Cardiac muscle cell (in vitro differentiated cells and primary cell): ENCODE results near the gene SLC39A11. TPM values are rescaled to one million over a fixed set of nuclear protein-coding genes. Genes with fewer than 3 reads are reported as not detected.

Experiments used
- DNase-seq, 2 donors: peaks; one replicate each; pipeline versions ENCODE4 v3.0.0 to v3.0.0-alpha.2; 2010 to 2017; ENCODE audit warnings: low read depth in 1 of 2, low spot score in 1 of 2
- H3K27ac ChIP-seq: fragments of 200-600 bp; sonication (generic); 2 replicates; pipeline ENCODE4 v1.5.1; 2016
- H3K27me3 ChIP-seq: fragments of 200-600 bp; sonication (generic); 2 replicates; pipeline ENCODE4 v1.6.0; 2016; ENCODE audit warnings: control low read depth
- H3K36me3 ChIP-seq: fragments of 200-600 bp; sonication (generic); 2 replicates; pipeline ENCODE4 v1.5.1; 2016; ENCODE audit warnings: control low read depth
- H3K4me1 ChIP-seq: fragments of 200-600 bp; sonication (generic); 2 replicates; pipeline ENCODE4 v1.8.1; 2017; ENCODE audit warnings: low read depth, mild to moderate bottlenecking, mixed run types
- H3K4me3 ChIP-seq: fragments of 200-600 bp; sonication (generic); 2 replicates; pipeline ENCODE4 v1.5.1; 2016; ENCODE audit warnings: mild to moderate bottlenecking
- H3K9me3 ChIP-seq: fragments of 200-600 bp; sonication (generic); 2 replicates; pipeline ENCODE4 v1.5.1; 2017; ENCODE audit warnings: low read depth, mild to moderate bottlenecking, control low read depth
- CTCF ChIP-seq: IDR thresholded peaks from 2 replicates; pipeline ENCODE4 v1.5.1; 2012; ENCODE audit warnings: low read depth, mild to moderate bottlenecking, low read length
- polyA plus RNA-seq: library from polyadenylated mRNA; unstranded; fragments of >200 nt; fragmentation: Nextera tagmentation; extraction: Ambion mirVana; gene quantifications from 2 replicates; pipeline ENCODE4 v1.2.1, GENCODE V29; 2016
- total RNA-seq: library from RNA; depleted of rRNA; stranded (reverse); fragments of >200 nt; gene quantifications from 2 replicates; pipeline ENCODE4 v1.2.3, GENCODE V29; 2016

The SLC39A11 gene
- total and polyA plus RNA-seq, 2 experiments from 2014 or later: 5.9 to 11.7 TPM

- no peak overlapping the region for H3K27ac ChIP-seq
- H3K9me3 ChIP-seq: no peaks in the 10 kb centered on the region
- no peak overlapping the region for H3K4me3 ChIP-seq
- H3K4me1 ChIP-seq: no peaks in the 10 kb centered on the region
- peak; percentile 96 for TF ChIP-seq CTCF
- no peaks in the 10 kb centered on the region for H3K36me3 ChIP-seq
- DNase-seq: peak; percentile 69 to 74
- H3K27me3 ChIP-seq: no peaks in the 10 kb centered on the region
These were observed 366.9 kb downstream of the SLC39A11 start for GRCh38 chr17:72725433-72726068.

GRCh38 chr17:72724267-72724666 is 368.2 kb downstream of the SLC39A11 start:
- H3K27ac ChIP-seq: no peak overlapping the region
- no peak for TF ChIP-seq CTCF
- H3K4me3 ChIP-seq: no peak overlapping the region
- no peaks in the 10 kb centered on the region for H3K36me3 ChIP-seq
- H3K9me3 ChIP-seq: no peaks in the 10 kb centered on the region
- no peaks in the 10 kb centered on the region for H3K27me3 ChIP-seq
- DNase-seq: no peak
- no peaks in the 10 kb centered on the region for H3K4me1 ChIP-seq

GRCh38 chr17:72723711-72724110 is 368.8 kb downstream of the SLC39A11 start:
- no peaks in the 10 kb centered on the region for H3K4me1 ChIP-seq
- no peak for DNase-seq
- H3K27me3 ChIP-seq: no peaks in the 10 kb centered on the region
- no peaks in the 10 kb centered on the region for H3K9me3 ChIP-seq
- H3K27ac ChIP-seq: no peak overlapping the region
- no peaks in the 10 kb centered on the region for H3K36me3 ChIP-seq
- TF ChIP-seq CTCF: no peak
- H3K4me3 ChIP-seq: no peak overlapping the region

GRCh38 chr17:72720494-72720825 is 372.0 kb downstream of the SLC39A11 start:
- Histone ChIP-seq H3K27ac (no peak overlapping the region), H3K4me1 (no peaks in the 10 kb centered on the region), H3K27me3 (no peaks in the 10 kb centered on the region), H3K9me3 (no peaks in the 10 kb centered on the region), H3K4me3 (no peak overlapping the region), H3K36me3 (no peaks in the 10 kb centered on the region)
- no peak for TF ChIP-seq CTCF
- no peak for DNase-seq

GRCh38 chr17:72719578-72720493 is 372.7 kb downstream of the SLC39A11 start:
- Histone ChIP-seq H3K4me1 (no peaks in the 10 kb centered on the region), H3K36me3 (no peaks in the 10 kb centered on the region), H3K4me3 (no peak overlapping the region), H3K27ac (no peak overlapping the region), H3K27me3 (no peaks in the 10 kb centered on the region), H3K9me3 (no peaks in the 10 kb centered on the region)
- no peak for TF ChIP-seq CTCF
- DNase-seq: peak in 1 of 2 donors; percentile 72
